Naive thymus-derived CD8-positive, alpha-beta T cell (primary cell): ENCODE measurements around the gene PTPRF. TPM values are rescaled to one million over a fixed set of nuclear protein-coding genes. Genes with fewer than 3 reads are reported as not detected.

Experiments
- ATAC-seq, 2 donors: fragments of 150-1000 bp; cut with Tn5 transposase in 1 of 2; sonication (Bioruptor Pico), chemical (Tn5 transposase) in 1 of 2; 1 replicate in 1 of 2; 2 replicates in 1 of 2; pipeline ENCODE4 v1.10.0; 2021; ENCODE audit warnings: mild to moderate bottlenecking in 2 of 2, moderate library complexity in 2 of 2
- POLR2A ChIA-PET: fragments of 350-600 bp; sonication (Branson Sonifier 250); formaldehyde crosslinking; loops from one replicate; lab custom pipeline; 2021; ENCODE audit warnings: antibody characterized with exemption; lab: Charles Lee
- DNase-seq, 10 donors: peaks; one replicate each; pipeline versions ENCODE4 v3.0.0 to v3.0.0-alpha.2; 2020 to 2022
- H3K27ac Mint-ChIP-seq, 10 donors: one replicate each; pipeline ENCODE4 v1.8.0; 2020 to 2022; ENCODE audit warnings: mild to moderate bottlenecking in 10 of 10, mixed read lengths in 10 of 10, moderate library complexity in 4 of 10, inconsistent platforms in 1 of 10
- H3K27me3 Mint-ChIP-seq, 5 donors: one replicate each; pipeline ENCODE4 v1.8.0; 2021 to 2022; ENCODE audit warnings: mixed read lengths in 5 of 5
- H3K36me3 Mint-ChIP-seq, 3 donors: one replicate each; pipeline ENCODE4 v1.8.0; 2020 to 2022; ENCODE audit warnings: mixed read lengths in 3 of 3, mild to moderate bottlenecking in 2 of 3, inconsistent platforms in 1 of 3
- H3K4me1 Mint-ChIP-seq, 4 donors: one replicate each; pipeline ENCODE4 v1.8.0; 2021 to 2022; ENCODE audit warnings: mixed read lengths in 4 of 4
- H3K4me3 Mint-ChIP-seq, 10 donors: one replicate each; pipeline ENCODE4 v1.8.0; 2020 to 2022; ENCODE audit warnings: mild to moderate bottlenecking in 10 of 10, mixed read lengths in 10 of 10, moderate library complexity in 6 of 10, inconsistent platforms in 1 of 10
- H3K9me3 Mint-ChIP-seq, 9 donors: one replicate each; pipeline ENCODE4 v1.8.0; 2020 to 2022; ENCODE audit warnings: mixed read lengths in 9 of 9, mild to moderate bottlenecking in 3 of 9, inconsistent platforms in 1 of 9, moderate library complexity in 1 of 9
- polyA plus RNA-seq, 3 donors: library from polyadenylated mRNA; unstranded; fragments of 300-500 nt; fragmentation: Illumina TruSeq; gene quantifications; one replicate each; pipeline ENCODE4 v1.2.3, GENCODE V29; 2021
- total RNA-seq, 8 experiments: library from RNA in 2 of 8; stranded (reverse) in 2 of 8; gene quantifications; one replicate each; pipeline ENCODE4 v1.2.3 and lab custom pipeline; 2021 to 2026

Gene PTPRF
- total and polyA plus RNA-seq, 5 experiments from 2014 or later, result 0.08 TPM; not detected in 4

DNA sequence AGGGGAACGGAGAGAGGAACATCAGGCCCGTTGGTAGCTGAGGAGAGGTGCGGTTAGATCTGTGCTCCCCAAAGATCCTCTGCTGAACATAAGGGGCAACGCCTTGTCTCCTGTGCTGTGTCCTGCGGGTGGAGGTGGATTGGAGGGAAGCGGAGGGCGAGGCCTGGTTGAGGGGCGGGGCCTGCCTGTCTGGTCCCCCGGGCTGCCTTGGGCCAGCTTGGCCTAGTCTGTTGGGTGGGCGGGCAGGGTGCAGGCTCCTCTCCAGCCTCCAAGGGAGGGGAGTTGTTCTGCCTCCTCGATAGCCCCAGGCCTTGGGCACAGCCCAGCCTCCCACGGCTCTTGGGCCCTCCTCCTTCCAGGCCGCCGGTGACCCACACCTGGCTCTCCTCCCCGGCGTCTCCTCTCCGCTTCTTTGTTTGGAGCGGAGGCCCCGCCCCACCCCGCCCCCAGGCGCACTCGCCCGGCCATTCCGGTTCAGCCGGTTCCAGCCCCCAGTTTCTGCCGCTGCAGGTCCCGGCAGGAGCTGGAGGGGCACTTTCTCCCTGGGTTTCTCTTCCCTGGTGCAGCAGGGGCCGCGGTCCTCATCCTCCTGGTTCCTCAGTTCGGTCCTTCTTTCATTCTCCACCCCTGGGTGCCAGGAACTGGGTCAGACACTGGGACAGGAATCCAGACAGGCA, 19.4 kb downstream of the PTPRF start:
- peak in 1 of 10 donors; percentile 2 for DNase-seq
- POLR2A ChIA-PET, result interaction anchor here (1.3 kb wide), 2 partner anchors 13 to 96 kb away, joined by 3 read pairs; partner anchors contain the start of gene HYI
- Mint-ChIP-seq H3K27me3 (peaks cover 12 to 43% (median 31%) of the 10 kb centered on the region in 5 donors), H3K27ac (peak overlapping the region in 2 of 10 donors; percentile 1 to 50), H3K36me3 (no peaks in the 10 kb centered on the region), H3K9me3 (no peaks in the 10 kb centered on the region), H3K4me1 (peaks cover 6 to 15% (median 12%) of the 10 kb centered on the region in 4 donors), H3K4me3 (peak overlapping the region in 9 of 10 donors; percentile 33 to 72 (median 63))
- ATAC-seq, result peak in 1 of 2 donors; percentile 42

DNA sequence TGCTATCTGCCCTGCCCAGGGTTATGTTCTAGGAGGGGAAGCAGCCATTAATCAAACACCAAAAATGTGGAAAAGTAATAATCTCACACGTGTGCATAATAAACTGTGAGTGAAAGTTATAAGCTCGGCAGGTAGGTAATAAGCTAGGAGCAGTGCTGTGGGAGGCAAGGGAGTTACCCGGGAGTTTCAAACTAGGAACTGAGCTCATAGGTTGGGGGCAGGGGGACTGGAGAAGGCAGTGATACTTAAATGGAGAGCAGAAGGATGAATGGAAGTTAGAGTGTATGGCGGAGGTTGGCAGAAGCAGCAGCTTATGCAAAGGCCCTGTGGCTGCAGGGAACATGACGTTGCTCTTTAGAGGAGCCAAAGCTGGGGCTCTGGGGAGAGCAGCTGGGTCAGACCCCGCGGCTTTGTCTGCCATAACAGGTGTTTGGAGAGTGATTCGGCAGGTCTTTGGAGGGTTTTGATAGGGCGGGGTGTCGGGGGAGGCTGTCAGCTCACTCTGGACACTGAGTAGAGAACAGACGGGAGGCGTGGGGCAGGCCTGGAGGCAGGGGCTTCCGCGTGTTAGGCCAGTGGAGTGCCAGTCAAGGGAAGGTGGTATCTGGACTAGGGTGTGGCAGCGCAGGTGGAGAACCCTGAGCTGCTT, 20.0 kb downstream of the PTPRF start:
- peaks cover 6 to 16% (median 12%) of the 10 kb centered on the region in 4 donors for H3K4me1 Mint-ChIP-seq
- ATAC-seq (no peak), DNase-seq (no peak)
- no peaks in the 10 kb centered on the region for H3K9me3 Mint-ChIP-seq
- H3K4me3 Mint-ChIP-seq, result peak overlapping the region in 9 of 10 donors; percentile 33 to 72 (median 63)
- no peaks in the 10 kb centered on the region for H3K36me3 Mint-ChIP-seq
- POLR2A ChIA-PET, result no interaction called here
- peak overlapping the region in 3 of 10 donors; percentile 1 to 50 (median 21) for H3K27ac Mint-ChIP-seq
- peaks cover 12 to 43% (median 31%) of the 10 kb centered on the region in 5 donors for H3K27me3 Mint-ChIP-seq

DNA sequence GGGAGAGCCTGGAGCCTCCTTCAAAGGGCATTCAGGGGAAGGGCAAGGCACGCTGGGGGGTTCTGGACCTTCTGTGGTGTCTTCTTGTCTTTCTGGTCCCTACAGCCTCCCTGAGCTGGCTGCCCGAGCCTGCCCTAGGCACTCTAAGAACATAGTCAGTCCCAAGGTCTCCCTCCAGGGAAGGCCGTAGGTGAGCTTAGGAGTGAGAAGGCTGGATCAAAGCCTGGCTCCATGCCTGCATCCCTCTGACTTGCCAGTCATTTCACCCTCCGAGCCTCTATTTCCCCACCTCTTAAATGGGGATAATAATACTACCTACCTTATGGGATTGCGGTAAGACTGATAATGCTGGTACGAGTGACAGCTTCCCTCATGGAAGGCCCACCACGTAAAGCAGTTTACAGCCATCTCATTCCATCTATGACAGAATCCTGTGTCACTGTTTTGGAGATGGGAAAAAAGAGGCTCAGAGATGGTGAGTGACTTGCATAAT, 20.8 kb downstream of the PTPRF start:
- no peak overlapping the region for H3K4me3 Mint-ChIP-seq
- no peak for DNase-seq
- peaks cover 6 to 16% (median 12%) of the 10 kb centered on the region in 4 donors for H3K4me1 Mint-ChIP-seq
- POLR2A ChIA-PET, result no interaction called here
- H3K36me3 Mint-ChIP-seq, result no peaks in the 10 kb centered on the region
- no peaks in the 10 kb centered on the region for H3K9me3 Mint-ChIP-seq
- ATAC-seq, result no peak
- peaks cover 12 to 36% (median 26%) of the 10 kb centered on the region in 5 donors for H3K27me3 Mint-ChIP-seq
- peak overlapping the region in 2 of 10 donors; percentile 9 to 68 for H3K27ac Mint-ChIP-seq

- peak overlapping the region in 2 of 10 donors; percentile 9 to 55 for H3K27ac Mint-ChIP-seq
- POLR2A ChIA-PET, result no interaction called here
- peaks cover 10 to 28% (median 23%) of the 10 kb centered on the region in 5 donors for H3K27me3 Mint-ChIP-seq
- no peaks in the 10 kb centered on the region for H3K9me3 Mint-ChIP-seq
- no peaks in the 10 kb centered on the region for H3K36me3 Mint-ChIP-seq
- H3K4me1 Mint-ChIP-seq, result peaks cover 6 to 16% (median 12%) of the 10 kb centered on the region in 4 donors
- no peak for ATAC-seq
- H3K4me3 Mint-ChIP-seq, result peak overlapping the region in 1 of 10 donors; percentile 37
- DNase-seq, result no peak
Observed at GRCh38 chr1:43552059-43552742, 21.5 kb downstream of the PTPRF start.

GRCh38 chr1:43552813-43553212, 22.1 kb downstream of the PTPRF start:
- no peak overlapping the region for H3K27ac Mint-ChIP-seq
- H3K4me3 Mint-ChIP-seq, result no peak overlapping the region
- H3K27me3 Mint-ChIP-seq, result peaks cover 9 to 22% (median 20%) of the 10 kb centered on the region in 5 donors
- H3K4me1 Mint-ChIP-seq, result peaks cover 6 to 16% (median 12%) of the 10 kb centered on the region in 4 donors
- H3K9me3 Mint-ChIP-seq, result no peaks in the 10 kb centered on the region
- POLR2A ChIA-PET, result no interaction called here
- ATAC-seq, result no peak
- DNase-seq, result no peak
- H3K36me3 Mint-ChIP-seq, result no peaks in the 10 kb centered on the region

DNA sequence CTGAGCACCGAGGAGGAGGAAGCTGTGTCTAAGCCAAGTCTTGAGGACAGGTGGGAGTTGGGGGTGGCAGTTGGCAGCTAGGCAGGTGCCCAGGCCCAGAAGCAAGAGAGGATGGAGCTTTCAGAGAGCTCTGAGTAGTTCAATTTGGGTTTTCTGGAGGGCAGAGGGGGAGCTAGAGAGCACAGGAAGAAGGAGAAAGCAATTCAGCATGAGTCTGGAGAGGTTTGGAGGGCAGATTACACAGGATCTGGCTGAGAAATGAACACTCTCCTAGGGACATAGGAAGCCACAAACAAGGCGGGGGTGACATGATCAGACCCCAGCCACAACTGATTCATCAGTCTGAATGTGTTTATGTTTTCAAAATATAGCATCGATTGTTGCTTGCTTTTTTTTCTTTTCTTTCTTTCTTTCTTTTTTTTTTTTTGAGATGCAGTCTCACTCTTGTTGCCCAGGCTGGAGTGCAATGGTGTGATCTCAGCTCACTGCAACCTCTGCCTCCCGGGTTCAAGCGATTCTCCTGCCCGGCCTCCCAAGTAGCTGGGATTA, 23.8 kb downstream of the PTPRF start:
- DNase-seq (peak in 1 of 10 donors; percentile 11), ATAC-seq (peak in 1 of 2 donors; percentile 71)
- H3K4me1 Mint-ChIP-seq, result peaks cover 6 to 16% (median 12%) of the 10 kb centered on the region in 4 donors
- H3K27me3 Mint-ChIP-seq, result peaks cover 8 to 17% (median 15%) of the 10 kb centered on the region in 5 donors
- no peaks in the 10 kb centered on the region for H3K36me3 Mint-ChIP-seq
- H3K27ac Mint-ChIP-seq, result peak overlapping the region in 2 of 10 donors; percentile 0 to 11
- POLR2A ChIA-PET, result no interaction called here
- no peaks in the 10 kb centered on the region for H3K9me3 Mint-ChIP-seq
- no peak overlapping the region for H3K4me3 Mint-ChIP-seq

- DNase-seq (no peak), ATAC-seq (no peak)
- no peaks in the 10 kb centered on the region for H3K36me3 Mint-ChIP-seq
- H3K4me3 Mint-ChIP-seq, result no peak overlapping the region
- no peak overlapping the region for H3K27ac Mint-ChIP-seq
- H3K27me3 Mint-ChIP-seq, result peaks cover 0 to 4% (median 3%) of the 10 kb centered on the region in 5 donors
- peaks cover 0 to 8% (median 4%) of the 10 kb centered on the region in 4 donors for H3K4me1 Mint-ChIP-seq
- H3K9me3 Mint-ChIP-seq, result no peaks in the 10 kb centered on the region
- POLR2A ChIA-PET, result interaction anchor here (0.6 kb wide), 1 partner anchor 25 kb away, joined by 4 read pairs; no protein-coding TSS in a partner anchor
Observed at GRCh38 chr1:43556782-43557181, 26.1 kb downstream of the PTPRF start.

DNA sequence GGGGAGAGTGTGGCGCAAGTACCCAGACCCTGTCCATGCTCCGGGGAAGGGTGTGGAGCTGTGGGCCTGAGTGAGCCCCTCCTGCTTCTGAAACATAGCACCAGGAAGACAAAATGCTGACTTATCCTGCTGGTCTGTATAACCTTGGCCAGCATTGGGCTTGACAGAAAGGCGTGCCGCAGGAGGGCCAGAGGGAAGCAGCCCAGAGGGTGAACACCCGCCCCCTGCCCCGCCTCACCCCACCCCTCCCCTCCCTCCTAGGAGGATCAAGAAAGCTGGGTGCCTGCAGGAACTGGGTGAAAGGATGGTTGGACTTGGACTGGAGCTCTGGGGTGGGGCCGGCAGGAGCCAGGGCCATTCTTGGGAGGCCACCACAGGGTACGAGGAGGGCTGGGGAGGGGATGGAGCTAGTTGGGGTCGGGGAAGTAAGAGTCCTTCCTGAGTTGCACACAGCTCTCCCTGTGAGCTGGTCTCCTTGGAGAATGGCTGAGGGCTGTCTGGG, 27.1 kb downstream of the PTPRF start:
- H3K9me3 Mint-ChIP-seq, result no peaks in the 10 kb centered on the region
- no peak overlapping the region for H3K27ac Mint-ChIP-seq
- ATAC-seq (no peak), DNase-seq (no peak)
- peaks cover 0 to 3% (median 1%) of the 10 kb centered on the region in 5 donors for H3K27me3 Mint-ChIP-seq
- H3K4me3 Mint-ChIP-seq, result no peak overlapping the region
- H3K4me1 Mint-ChIP-seq, result peaks cover 0 to 8% (median 4%) of the 10 kb centered on the region in 4 donors
- H3K36me3 Mint-ChIP-seq, result no peaks in the 10 kb centered on the region
- POLR2A ChIA-PET, result no interaction called here

DNA sequence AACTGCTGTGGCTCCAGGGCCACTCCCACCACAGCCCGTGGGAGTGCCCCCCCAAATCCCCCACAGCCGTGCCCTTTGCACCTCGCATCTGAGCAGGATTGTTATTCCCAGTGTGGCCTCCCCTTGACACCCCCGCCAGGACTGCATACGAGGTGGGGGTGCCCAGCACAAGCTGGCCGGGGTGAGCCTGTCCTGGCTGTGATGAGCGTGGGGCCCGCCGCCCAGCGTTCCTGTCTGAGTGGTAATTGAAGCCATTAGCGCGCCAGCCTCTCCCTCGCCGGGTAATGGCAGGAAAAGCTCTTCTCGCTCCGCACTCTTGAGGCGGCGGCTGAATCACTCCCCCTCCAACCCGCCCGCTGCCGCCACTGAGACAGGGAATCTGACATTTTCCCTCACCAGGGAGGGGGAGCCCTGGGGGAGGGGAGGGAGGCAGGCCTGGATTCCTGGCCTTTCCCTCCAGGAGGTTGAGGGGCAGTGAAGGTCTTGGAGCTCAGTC, 27.7 kb downstream of the PTPRF start:
- ATAC-seq (no peak), DNase-seq (no peak)
- Mint-ChIP-seq H3K27ac (no peak overlapping the region), H3K36me3 (no peaks in the 10 kb centered on the region), H3K9me3 (no peaks in the 10 kb centered on the region), H3K4me1 (peaks cover 0 to 8% (median 5%) of the 10 kb centered on the region in 4 donors), H3K4me3 (no peak overlapping the region), H3K27me3 (peaks cover 0 to 5% (median 1%) of the 10 kb centered on the region in 5 donors)
- POLR2A ChIA-PET, result no interaction called here

DNA sequence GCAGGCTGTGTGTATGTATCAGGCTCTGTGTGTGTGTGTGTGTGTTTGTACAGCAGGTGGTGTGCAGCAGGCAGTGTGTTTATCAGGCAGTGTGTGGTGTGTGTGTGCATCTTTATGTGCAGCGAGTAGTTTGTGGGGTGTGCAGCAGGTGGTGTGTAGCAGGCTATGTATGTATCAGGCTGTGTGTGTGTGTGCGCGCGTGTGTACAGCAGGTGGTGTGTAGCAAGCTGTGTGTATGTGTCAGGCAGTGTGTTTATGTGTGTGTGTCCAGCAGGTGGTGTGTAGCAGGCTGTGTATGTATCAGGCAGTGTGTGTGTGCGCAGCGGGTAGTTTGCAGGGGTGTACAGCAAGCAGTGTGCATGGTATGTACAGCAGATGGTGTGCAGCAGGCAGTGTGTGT, 29.0 kb downstream of the PTPRF start:
- Mint-ChIP-seq H3K9me3 (no peaks in the 10 kb centered on the region), H3K4me3 (no peak overlapping the region), H3K27me3 (peaks cover 0 to 7% (median 1%) of the 10 kb centered on the region in 5 donors), H3K36me3 (no peaks in the 10 kb centered on the region), H3K27ac (no peak overlapping the region), H3K4me1 (peaks cover 0 to 5% (median 1%) of the 10 kb centered on the region in 4 donors)
- ATAC-seq (no peak), DNase-seq (no peak)
- POLR2A ChIA-PET, result no interaction called here

DNA sequence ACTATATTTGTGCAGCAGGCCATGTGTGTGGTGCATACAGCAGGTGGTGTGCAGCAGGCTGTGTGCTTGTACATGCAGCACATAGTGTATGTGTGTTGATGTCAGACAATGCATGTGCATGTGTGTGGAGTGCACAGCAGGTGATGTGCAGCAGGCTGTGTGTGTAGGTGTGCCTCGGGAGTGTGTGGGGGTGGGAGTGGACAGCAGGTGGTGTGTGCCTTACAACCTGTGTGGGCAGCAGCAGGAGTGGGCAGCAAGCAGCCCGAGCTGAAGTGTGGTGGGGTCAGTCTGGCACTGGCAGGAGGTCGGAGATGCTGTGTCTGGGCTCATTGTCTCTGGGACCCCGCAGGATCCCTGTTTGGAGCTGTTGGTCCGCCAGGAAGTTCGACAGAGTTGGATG, 29.6 kb downstream of the PTPRF start:
- DNase-seq, result no peak
- H3K9me3 Mint-ChIP-seq, result no peaks in the 10 kb centered on the region
- H3K36me3 Mint-ChIP-seq, result no peaks in the 10 kb centered on the region
- no peak overlapping the region for H3K27ac Mint-ChIP-seq
- POLR2A ChIA-PET, result no interaction called here
- ATAC-seq, result no peak
- peaks cover 0 to 3% (median 3%) of the 10 kb centered on the region in 4 donors for H3K4me1 Mint-ChIP-seq
- no peak overlapping the region for H3K4me3 Mint-ChIP-seq
- H3K27me3 Mint-ChIP-seq, result peaks cover 0 to 7% (median 1%) of the 10 kb centered on the region in 5 donors
